ENCODE results near the gene SURF6.
"Not testable (repeated sequence)": the region's sequence is repeated elsewhere in the genome, so short reads cannot be mapped to it uniquely, and the experiment has no call there.

The SURF6 gene

GRCh38 chr9:133329306-133330156, 6.5 kb downstream of the SURF6 start:
- DNase-seq (ENCODE audit: low read depth in 2 of 2) = not testable (repeated sequence)

- DNase-seq (ENCODE audit: low read depth in 2 of 2) = no peak
These were observed 8.0 kb downstream of the SURF6 start for GRCh38 chr9:133327834-133328484.

GRCh38 chr9:133327021-133327420, 9.0 kb downstream of the SURF6 start:
- not testable (repeated sequence) for DNase-seq (ENCODE audit: low read depth in 2 of 2)

- no peak for DNase-seq (ENCODE audit: low read depth in 2 of 2)
These were observed 11.8 kb downstream of the SURF6 start for GRCh38 chr9:133323991-133324703.

GRCh38 chr9:133323211-133323610, 12.8 kb downstream of the SURF6 start:
- no peak for DNase-seq (ENCODE audit: low read depth in 2 of 2)

- DNase-seq (ENCODE audit: low read depth in 2 of 2) = no peak
These were observed 13.3 kb downstream of the SURF6 start for GRCh38 chr9:133322701-133323100.

- DNase-seq (ENCODE audit: low read depth in 2 of 2) = no peak
These were observed 14.5 kb downstream of the SURF6 start for GRCh38 chr9:133321411-133321935.

GRCh38 chr9:133320421-133320881, 15.5 kb downstream of the SURF6 start:
- no peak for DNase-seq (ENCODE audit: low read depth in 2 of 2)

GRCh38 chr9:133317551-133317950, 18.4 kb downstream of the SURF6 start:
- DNase-seq (ENCODE audit: low read depth in 2 of 2) = not testable (repeated sequence)

- no peak for DNase-seq (ENCODE audit: low read depth in 2 of 2)
These were observed 20.0 kb downstream of the SURF6 start for GRCh38 chr9:133315997-133316396.

- no peak for DNase-seq (ENCODE audit: low read depth in 2 of 2)
These were observed 26.4 kb downstream of the SURF6 start for GRCh38 chr9:133309608-133310007.

GRCh38 chr9:133307301-133307700, 28.7 kb downstream of the SURF6 start:
- DNase-seq (ENCODE audit: low read depth in 2 of 2) = no peak

GRCh38 chr9:133306242-133307204, 29.5 kb downstream of the SURF6 start:
- DNase-seq (ENCODE audit: low read depth in 2 of 2) = no peak

GRCh38 chr9:133305731-133306130, 30.3 kb downstream of the SURF6 start:
- DNase-seq (ENCODE audit: low read depth in 2 of 2) = no peak

- DNase-seq (ENCODE audit: low read depth in 2 of 2) = no peak
These were observed 31.3 kb downstream of the SURF6 start for GRCh38 chr9:133304477-133305377.

GRCh38 chr9:133304158-133304470, 31.9 kb downstream of the SURF6 start:
- no peak for DNase-seq (ENCODE audit: low read depth in 2 of 2)

- DNase-seq (ENCODE audit: low read depth in 2 of 2) = no peak
These were observed 32.5 kb downstream of the SURF6 start for GRCh38 chr9:133303266-133304157.

GRCh38 chr9:133301253-133302230, 34.4 kb downstream of the SURF6 start:
- no peak for DNase-seq (ENCODE audit: low read depth in 2 of 2)

All from stimulated activated CD8-positive, alpha-beta memory T cell treated with anti-CD3 and anti-CD28 coated beads, Interleukin-15, amount 100 ng/mL, for 4 hours (primary cell).